HT1080 (cell line): ENCODE data around the gene GCM1. TPM values are rescaled to one million over a fixed set of nuclear protein-coding genes. Genes with fewer than 3 reads are reported as not detected.
A peak's percentile ranks its signal among the peaks of the same experiment; 100 is the strongest.

ENCODE experiments used
- DNase-seq: peaks from one replicate; pipeline ENCODE4 v3.0.0-alpha.2; 2015; ENCODE audit warnings: low read depth
- small RNA-seq: library from RNA; depleted of rRNA; stranded (forward); fragments of <200 nt; gene quantifications from one replicate; pipeline ENCODE3, GENCODE V24; 2014
- total RNA-seq: library from RNA; depleted of rRNA; stranded (reverse); fragments of >200 nt; shearing (Covaris generic); gene quantifications from 2 replicates; pipeline ENCODE4 v1.2.3, GENCODE V29; 2014; rRNA removed

Gene GCM1
- total RNA-seq, 1 experiment from 2014 or later: not detected

DNA sequence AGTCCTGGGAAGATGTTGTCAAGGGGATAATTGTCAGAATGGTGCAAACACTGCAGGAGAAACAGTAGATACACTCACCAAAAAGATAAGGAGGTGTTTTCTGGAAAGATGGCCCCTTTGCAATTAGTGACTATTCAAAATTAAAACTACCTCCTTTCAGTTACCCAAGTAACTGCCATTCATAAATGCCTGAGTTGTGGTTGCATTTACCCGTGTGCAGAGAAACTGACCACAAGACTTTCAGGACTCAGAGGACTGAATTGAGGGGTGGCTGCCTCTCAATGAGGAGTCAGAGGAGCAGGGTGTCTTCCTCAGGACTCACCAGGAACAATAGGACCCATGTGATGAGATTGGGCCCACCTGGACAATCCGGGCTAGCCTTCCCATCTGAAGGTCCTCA is 39.0 kb downstream of the GCM1 start:
- DNase-seq: no peak

DNA sequence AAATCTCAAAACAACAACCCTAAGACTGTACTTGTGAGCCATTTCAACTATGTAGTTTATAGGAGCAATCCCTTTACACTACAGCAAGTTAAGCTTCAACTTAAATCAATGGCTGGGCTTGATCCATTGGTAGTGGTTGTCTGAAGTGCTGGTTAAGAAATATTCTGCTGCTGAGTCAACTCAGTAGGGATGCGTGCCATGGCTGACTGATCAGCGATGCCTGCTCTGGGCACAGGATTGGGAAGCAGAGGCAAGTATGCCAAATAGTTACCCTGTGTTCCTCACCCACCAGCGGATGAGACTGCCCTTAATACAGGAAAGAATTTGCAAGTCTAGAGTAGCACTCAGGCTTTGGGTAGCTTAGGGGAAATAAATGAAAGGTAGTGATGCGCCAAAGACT is 41.5 kb downstream of the GCM1 start:
- DNase-seq: peak; percentile 11

DNA sequence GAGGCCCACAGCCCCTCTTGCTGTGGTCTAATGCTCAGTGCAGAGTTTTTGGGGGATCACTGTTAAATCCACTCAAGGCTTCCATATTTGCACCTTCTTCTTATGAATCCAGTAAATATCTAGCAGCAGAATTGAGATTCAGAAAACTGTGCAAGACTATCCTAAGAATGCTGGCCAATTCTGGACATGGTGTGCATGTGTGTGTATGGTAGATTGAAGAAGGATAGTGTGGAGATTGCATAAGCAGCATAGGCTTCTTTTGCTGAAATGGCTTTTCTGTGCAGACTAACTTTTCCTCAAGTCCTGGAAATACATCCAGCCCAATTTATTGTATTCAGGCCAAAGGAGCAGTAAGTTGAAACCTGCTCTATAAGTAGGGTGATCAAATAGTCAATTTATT is 43.7 kb downstream of the GCM1 start:
- no peak for DNase-seq

DNA sequence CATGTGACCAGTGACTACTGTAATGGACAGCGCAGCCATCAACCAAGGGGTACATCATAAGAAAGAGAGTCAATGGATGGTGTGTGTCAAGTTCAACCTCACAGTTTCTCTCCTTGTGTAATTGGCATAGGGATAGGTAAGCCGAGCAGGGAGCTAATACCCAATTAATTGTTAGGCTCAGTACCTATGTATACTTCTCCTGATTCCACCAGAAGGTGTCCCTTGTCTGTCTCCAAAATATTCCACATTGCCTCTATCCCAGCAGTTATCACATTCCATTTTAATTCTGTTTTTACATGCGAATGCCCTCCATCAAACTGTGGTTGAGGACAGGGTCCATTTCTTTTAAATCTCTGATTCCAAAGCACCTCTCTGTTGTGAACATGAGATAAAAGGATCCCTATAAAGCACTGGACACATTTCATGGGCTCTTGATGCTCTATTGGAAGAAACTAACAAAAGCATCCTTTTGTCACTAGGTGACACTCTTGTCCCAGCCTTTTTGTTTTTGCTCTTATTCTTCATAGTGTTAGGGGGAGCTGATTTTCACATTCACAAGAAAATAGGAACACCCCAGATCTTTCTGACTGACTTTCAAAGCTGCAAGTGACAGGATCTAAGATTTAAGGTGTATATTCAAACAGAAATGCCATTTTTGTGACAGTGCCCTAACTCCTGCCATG is 44.5 kb downstream of the GCM1 start:
- no peak for DNase-seq

DNA sequence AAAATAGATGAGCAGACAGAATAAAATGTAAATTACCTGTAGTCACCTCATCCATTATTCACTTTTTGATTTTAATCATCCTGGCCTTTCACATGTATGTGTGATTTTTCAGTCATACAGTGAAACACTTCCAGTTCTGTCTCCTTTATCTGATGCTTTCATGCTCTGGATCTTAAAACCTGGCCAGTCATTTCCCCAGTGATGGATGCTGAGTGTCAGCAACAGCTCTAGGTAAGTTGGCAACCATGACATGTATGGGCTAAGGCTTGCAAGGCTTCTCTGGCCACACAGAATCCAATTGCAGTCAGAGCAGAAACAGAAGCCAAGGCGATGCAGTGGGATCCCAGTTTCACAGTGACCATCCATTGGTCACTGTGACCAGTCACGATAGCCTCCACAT is 47.6 kb downstream of the GCM1 start:
- DNase-seq: no peak

DNA sequence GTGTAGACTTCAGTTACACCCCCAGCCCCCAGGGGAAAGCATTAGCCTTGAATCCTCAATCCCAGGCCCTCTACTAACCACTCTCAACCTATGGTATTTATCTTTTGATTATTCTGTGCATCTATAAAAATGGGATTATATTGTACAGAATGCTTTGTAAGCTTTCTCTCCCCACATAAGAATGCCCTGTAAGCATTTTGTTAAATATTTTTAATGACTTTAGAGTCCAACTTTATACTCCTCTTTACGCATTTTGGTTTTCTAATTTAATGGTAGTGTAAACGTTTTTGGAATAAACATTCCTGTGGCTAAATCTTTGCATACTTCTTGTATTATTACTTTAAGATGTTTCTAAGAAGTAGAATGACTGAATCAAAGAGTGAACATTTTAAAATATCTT is 48.1 kb downstream of the GCM1 start:
- DNase-seq: no peak

DNA sequence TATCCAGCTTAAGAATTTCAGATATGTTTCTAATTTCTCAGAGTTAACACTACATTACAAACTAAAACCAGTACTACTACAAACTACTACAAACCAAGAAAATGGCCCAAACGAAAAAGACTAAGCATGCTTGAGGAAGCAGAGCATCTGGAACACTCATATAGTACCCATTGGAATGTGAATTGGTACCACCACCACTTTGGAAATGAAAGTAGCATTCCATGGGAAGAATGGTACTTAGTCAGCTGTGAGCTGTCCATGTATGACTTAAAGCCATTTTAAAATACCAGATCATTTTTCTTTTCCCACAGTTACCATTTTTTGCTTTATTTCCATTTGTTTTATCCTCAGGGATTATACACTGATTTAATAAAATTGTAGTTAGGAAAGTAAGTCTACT is 52.9 kb downstream of the GCM1 start:
- no peak for DNase-seq

DNA sequence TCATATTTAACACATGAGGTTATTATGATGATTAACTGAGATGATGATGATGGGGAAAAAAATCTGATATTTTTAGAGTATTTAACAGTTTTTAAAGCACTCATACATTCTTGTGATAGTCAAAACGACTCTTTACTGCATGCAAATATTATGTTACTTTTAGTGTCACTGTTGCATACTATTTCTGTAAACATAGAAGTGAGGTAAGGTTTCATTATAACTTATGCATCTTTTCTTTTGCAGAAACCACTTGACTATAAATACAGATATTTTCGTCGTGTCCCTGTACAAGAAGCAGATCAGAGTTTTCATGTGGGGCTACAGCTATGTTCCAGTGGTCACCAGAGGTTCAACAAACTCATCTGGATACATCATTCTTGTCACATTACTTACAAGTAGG is 53.4 kb downstream of the GCM1 start:
- DNase-seq: no peak

DNA sequence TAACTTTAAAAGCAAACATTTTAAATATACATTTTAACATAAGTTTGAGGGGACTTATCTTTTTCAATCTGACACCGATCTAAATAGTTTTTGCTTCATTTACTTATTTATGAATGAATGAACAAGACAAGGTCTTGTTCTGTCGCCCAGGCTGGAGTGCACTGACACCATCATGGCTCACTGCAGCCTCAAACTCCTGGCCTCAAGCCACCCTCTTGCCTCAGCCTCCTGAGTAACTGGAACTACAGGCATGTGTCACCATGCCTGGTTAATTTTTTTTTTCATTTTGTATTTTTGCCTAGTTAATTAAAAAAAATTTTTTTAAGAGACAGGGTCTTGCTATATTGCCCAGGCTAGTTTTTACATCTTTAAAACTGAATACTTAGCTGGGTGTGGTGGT is 58.1 kb downstream of the GCM1 start:
- DNase-seq: peak; percentile 28

DNA sequence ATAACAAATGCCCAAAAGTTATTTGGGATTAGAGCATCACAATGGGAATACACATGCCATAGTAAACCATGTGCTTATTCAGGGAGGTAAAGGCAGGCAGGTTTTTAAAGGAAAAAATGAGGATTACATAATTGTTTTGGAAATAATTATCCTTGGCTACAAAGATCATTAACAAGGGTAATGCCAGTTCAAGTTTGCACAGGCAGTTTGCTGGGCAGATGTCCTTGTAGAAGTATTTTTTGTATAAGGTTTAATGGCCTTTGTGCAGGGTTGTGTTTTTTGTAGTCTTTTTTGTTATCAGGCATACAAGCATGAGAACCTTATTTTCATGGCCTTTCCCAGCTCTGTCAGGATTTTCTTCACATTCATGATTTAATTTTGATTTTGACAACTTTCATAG is 58.7 kb downstream of the GCM1 start:
- no peak for DNase-seq

DNA sequence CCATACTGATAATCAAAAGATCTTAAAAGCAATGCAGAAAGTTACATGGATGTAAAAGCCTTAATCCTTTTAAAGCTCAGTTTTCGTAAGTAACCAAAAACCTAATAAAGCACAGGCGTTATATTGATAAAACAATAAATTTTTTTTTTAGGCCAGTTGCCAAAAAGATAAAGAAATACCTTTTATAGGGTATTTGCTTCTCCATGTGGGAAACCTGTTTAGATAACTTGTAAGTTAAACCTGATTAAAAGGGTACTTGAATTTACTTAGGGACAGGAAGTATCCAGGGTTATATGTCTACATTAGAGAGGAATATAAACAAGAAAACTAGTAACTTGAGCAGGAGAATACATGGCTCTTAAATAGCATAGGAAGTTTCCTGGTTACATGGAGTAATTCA is 62.3 kb downstream of the GCM1 start:
- DNase-seq: no peak

DNA sequence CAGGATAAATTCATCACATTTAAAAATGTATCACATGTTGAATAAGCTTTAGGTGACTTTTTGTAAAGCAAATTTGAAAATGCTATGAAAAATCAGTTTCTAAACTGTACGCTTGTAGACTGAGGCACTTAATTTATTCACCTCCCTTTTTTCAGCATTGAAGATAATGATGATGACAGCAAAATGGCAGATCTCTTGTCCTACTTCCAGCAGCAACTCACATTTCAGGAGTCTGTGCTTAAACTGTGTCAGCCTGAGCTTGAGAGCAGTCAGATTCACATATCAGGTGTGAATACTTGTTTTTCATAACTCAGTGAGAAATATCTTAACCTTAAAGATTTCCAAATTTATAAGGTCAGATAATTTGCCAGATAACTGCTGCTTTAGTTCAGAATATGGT is 67.8 kb downstream of the GCM1 start:
- no peak for DNase-seq

Small RNA genes within 50 kb of the gene (small RNA-seq; reads per million reads assigned to genes)
- gene RN7SL244P: not detected
- not detected for gene RNU6-464P

Other genes starting within 250 kb of the GCM1 start
- not detected in 2 replicates for gene GSTA3, start 239.1 kb downstream of the GCM1 start, total RNA-seq
- 0.20 TPM in 1 of 2 replicates, not detected in the other for gene GSTA4, start 153.6 kb downstream of the GCM1 start, total RNA-seq
- gene CILK1, start 87.0 kb downstream of the GCM1 start, total RNA-seq: 13.7 and 17.6 TPM in 2 replicates
- gene FBXO9, start 83.4 kb downstream of the GCM1 start, total RNA-seq: 25.2 and 33.9 TPM in 2 replicates
- gene ELOVL5, start 200.1 kb upstream of the GCM1 start, total RNA-seq: 37.3 and 85.6 TPM in 2 replicates